Measurements from ENCODE around the gene HSD3B7. TPM values are rescaled to one million over a fixed set of nuclear protein-coding genes. Genes with fewer than 3 reads are reported as not detected.
A peak's percentile ranks its signal among the peaks of the same experiment; 100 is the strongest.

HSD3B7 gene
- total and polyA plus RNA-seq, 7 donors, result 9.0 to 36.1 (median 15.5) TPM

DNA sequence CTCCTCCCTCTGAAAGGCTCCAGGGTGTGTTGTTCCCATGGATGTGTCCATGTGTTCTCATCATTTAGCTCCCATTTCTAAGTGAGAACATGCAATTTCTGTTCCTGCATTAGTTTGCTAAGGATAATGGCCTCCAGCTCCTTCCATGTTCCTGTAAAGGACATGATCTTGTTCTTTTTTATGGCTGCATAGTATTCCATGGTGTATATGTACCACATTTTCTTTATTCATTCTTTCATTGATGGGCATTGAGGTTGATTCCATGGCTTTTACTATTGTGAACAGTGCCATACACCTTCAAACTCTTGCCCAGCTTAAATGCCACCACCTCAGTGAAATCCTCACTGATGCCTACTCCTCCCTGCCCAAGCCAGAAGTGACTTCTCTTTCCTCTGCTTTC is 40.7 kb upstream of the HSD3B7 start:
- no peak overlapping the region for H3K27ac ChIP-seq
- intact Hi-C loops (cut with DNase I), result no loop called here
- peaks cover 0 to 22% (median 9%) of the 10 kb centered on the region in 4 donors for H3K4me1 ChIP-seq
- TF ChIP-seq CTCF (IDR thresholded peaks at IDR 0.05) (no peak), EP300 (IDR thresholded peaks at IDR 0.05) (no peak), POLR2AphosphoS5 (IDR thresholded peaks at IDR 0.05) (no peak), POLR2A (IDR thresholded peaks at IDR 0.05) (no peak)
- H3K36me3 ChIP-seq, result peaks cover 0 to 46% (median 8%) of the 10 kb centered on the region in 4 donors
- no peak overlapping the region for H3K4me3 ChIP-seq
- H3K27me3 ChIP-seq, result no peaks in the 10 kb centered on the region
- H3K9me3 ChIP-seq, result no peaks in the 10 kb centered on the region
- no peak for DNase-seq

DNA sequence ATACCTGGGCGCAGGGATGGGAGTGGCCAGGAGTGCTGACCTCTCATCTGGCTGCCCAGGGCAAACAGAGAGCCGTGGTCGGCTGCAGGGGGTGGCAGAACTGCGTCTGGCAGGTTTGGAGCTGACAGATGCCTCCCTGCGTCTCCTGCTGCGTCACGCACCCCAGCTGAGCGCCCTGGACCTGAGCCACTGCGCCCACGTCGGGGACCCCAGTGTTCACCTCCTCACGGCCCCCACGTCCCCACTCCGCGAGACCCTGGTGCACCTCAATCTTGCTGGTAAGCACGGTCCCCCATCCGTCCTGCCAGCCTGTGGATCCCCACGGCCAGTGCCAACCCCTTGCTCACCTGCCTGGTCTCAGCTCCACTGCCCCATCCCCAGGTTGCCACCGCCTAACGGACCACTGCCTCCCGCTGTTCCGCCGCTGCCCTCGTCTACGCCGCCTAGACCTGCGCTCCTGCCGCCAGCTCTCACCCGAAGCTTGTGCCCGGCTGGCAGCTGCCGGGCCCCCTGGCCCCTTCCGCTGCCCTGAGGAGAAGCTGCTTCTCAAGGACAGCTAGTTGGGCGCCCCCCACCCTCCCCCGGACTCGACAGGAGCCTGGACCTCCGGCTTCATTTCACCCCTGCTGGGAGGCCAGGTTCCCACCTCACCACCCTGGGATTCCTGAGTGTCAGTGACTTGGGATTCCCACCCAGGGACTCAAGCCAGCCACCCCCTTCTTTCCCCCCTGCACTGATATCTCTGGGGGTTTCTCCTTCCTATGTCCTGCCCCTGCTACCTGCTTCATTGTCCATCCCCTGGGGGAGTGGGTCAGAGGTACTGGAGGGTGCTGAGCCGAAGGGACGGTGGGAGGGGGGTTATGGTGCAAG is 38.1 kb upstream of the HSD3B7 start:
- WGBS, 2 donors, result 93 to 94% methylated on average over 38 of the region's 38 CpGs

DNA sequence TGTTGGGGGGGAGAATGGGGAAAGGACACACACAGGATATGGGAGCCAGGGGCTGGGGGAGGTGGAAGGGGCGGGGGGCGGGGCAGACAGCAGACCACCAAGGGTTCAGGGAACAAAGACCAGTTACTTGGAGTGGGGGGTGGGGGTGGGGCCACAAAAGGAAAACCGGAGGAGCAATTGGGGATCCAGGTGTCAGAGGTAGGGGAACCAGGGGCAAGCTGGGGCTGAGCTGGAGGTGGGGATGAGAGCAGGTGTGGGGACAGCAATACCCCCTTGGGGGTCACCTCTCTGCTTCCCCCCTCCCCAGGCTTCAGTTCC is 37.5 kb upstream of the HSD3B7 start:
- peak overlapping the region; percentile 86 to 98 (median 93) for H3K27ac ChIP-seq
- no peak for DNase-seq
- H3K4me3 ChIP-seq, result peak overlapping the region in 2 of 4 donors; percentile 75 to 84
- 81 to 83% methylated on average over 3 of the region's 3 CpGs for WGBS, 2 donors
- peaks cover 0 to 42% (median 35%) of the 10 kb centered on the region in 4 donors for H3K4me1 ChIP-seq
- intact Hi-C loops (cut with DNase I), result no loop called here
- H3K27me3 ChIP-seq, result no peaks in the 10 kb centered on the region
- TF ChIP-seq POLR2AphosphoS5 (IDR thresholded peaks at IDR 0.05) (no peak), POLR2A (IDR thresholded peaks at IDR 0.05) (no peak), EP300 (IDR thresholded peaks at IDR 0.05) (no peak), CTCF (IDR thresholded peaks at IDR 0.05) (no peak)
- peaks cover 0 to 27% (median 8%) of the 10 kb centered on the region in 4 donors for H3K36me3 ChIP-seq
- no peaks in the 10 kb centered on the region for H3K9me3 ChIP-seq

More for the DNA sequence above, 38.1 kb upstream of the HSD3B7 start:
- H3K9me3 ChIP-seq, result no peaks in the 10 kb centered on the region
- no peaks in the 10 kb centered on the region for H3K27me3 ChIP-seq
- no peak for TF ChIP-seq CTCF (IDR thresholded peaks at IDR 0.05)
- TF ChIP-seq POLR2AphosphoS5 (IDR thresholded peaks at IDR 0.05), result no peak
- TF ChIP-seq EP300 (IDR thresholded peaks at IDR 0.05), result no peak
- no peak for TF ChIP-seq POLR2A (IDR thresholded peaks at IDR 0.05)
- peaks cover 0 to 42% (median 31%) of the 10 kb centered on the region in 4 donors for H3K4me1 ChIP-seq
- peak overlapping the region in 3 of 4 donors; percentile 86 to 98 (median 92) for H3K27ac ChIP-seq
- no peak overlapping the region for H3K4me3 ChIP-seq
- intact Hi-C loops (cut with DNase I), result no loop called here
- H3K36me3 ChIP-seq, result peaks cover 0 to 31% (median 8%) of the 10 kb centered on the region in 4 donors
- no peak for DNase-seq

DNA sequence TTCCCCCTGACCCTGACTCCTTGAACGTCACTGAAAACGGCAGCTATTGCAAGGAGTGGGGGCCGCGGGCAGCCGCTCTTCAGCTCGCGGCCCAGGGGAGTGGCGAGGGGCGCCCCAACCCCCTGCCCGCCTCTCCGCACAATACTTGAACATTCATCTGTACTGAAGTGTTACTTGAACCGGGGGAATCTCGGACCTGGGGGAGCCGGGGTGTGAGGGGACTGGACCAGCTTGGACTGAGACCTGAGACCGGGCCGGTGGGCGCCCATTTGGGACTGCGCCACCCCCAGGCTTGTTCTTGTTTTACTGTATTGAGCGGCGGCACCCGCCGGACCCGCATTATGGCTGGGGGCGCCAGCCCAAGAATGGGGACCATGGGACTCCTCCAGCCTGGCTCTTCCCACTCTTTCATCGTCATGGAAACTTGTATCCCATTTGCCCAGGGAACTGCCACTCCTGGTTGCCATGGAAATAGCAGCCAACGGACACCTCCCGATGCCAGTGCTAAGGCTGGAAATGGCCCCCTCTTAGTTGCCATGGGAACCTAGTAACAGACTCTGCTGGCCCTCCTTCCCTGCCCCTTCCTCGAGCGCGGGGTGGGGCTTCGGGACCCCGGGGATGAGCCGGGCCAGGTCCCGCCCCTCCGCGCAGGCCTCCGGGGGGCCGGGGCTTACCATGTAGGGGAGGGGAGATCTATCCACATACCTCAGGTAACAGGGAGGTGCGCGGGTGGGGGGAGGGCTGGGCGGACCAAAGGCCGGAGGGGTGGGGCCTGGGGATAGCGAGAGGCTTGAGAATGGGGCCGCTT is 36.9 kb upstream of the HSD3B7 start:
- TF ChIP-seq POLR2AphosphoS5 (IDR thresholded peaks at IDR 0.05) (peak; percentile 13 to 44 (median 32)), CTCF (IDR thresholded peaks at IDR 0.05) (no peak)
- DNase-seq, result peak; percentile 97
- 46 to 50% methylated on average over 44 of the region's 44 CpGs for WGBS, 2 donors
- intact Hi-C loops (cut with DNase I), result loop anchor here (2.0 kb wide), 1 partner anchor 23 kb away; no protein-coding TSS in a partner anchor
- Histone ChIP-seq H3K4me1 (peaks cover 0 to 42% (median 39%) of the 10 kb centered on the region in 4 donors), H3K36me3 (peaks cover 0 to 21% (median 8%) of the 10 kb centered on the region in 4 donors), H3K27ac (peak overlapping the region; percentile 86 to 98 (median 93)), H3K9me3 (no peaks in the 10 kb centered on the region), H3K27me3 (no peaks in the 10 kb centered on the region), H3K4me3 (peak overlapping the region; percentile 75 to 96 (median 86))
